ENCODE results near the gene CHAC2.
"Not testable (repeated sequence)": the region's sequence is repeated elsewhere in the genome, so short reads cannot be mapped to it uniquely, and the experiment has no call there.

CHAC2 gene

GRCh38 chr2:53777134-53777533, 9.5 kb downstream of the CHAC2 start:
- DNase-seq (ENCODE audit: low read depth in 3 of 3, low spot score in 1 of 3): no peak

- no peak for DNase-seq (ENCODE audit: low read depth in 3 of 3, low spot score in 1 of 3)
Measured at GRCh38 chr2:53778536-53779162, 11.0 kb downstream of the CHAC2 start.

- DNase-seq (ENCODE audit: low read depth in 3 of 3, low spot score in 1 of 3): no peak
Measured at GRCh38 chr2:53780056-53780455, 12.5 kb downstream of the CHAC2 start.

- DNase-seq (ENCODE audit: low read depth in 3 of 3, low spot score in 1 of 3): no peak
Measured at GRCh38 chr2:53782676-53783075, 15.1 kb downstream of the CHAC2 start.

DNA sequence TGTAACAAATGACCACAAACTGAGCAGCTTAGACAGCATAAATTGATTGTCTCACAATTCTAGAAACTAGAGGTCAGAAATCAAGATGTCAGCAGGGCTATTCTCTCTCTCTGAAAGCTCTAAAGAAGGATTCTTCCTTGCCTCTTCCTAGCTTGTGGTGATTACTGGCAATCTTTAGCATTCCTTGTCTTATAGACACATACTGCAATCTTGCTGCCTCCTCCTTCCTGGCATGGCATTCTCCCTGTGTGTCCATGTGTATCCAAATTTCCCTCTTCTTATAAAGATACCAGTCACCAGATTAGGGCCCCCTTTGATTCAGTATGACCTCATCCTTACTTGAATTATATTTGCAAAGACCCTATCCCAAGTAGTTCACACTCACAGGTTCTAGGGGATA, 16.8 kb downstream of the CHAC2 start:
- no peak for DNase-seq (ENCODE audit: low read depth in 3 of 3, low spot score in 1 of 3)

- DNase-seq (ENCODE audit: low read depth in 3 of 3, low spot score in 1 of 3): no peak
Measured at GRCh38 chr2:53785366-53785765, 17.8 kb downstream of the CHAC2 start.

GRCh38 chr2:53786352-53786704, 18.7 kb downstream of the CHAC2 start:
- DNase-seq (ENCODE audit: low read depth in 3 of 3, low spot score in 1 of 3): peak in 1 of 3 donors; percentile 4

GRCh38 chr2:53786705-53787613, 19.4 kb downstream of the CHAC2 start, which contains the start of the genes ASB3 and ERLEC1:
TSS of gene ASB3 (minus strand) at chr2:53786953. CDS start at chr2:53765572, 21,381 bp downstream.
TSS of gene ERLEC1 (plus strand) at chr2:53787044. CDS start at chr2:53787211, 167 bp downstream.
- DNase-seq (ENCODE audit: low read depth in 3 of 3, low spot score in 1 of 3): peak; percentile 51 to 67 (median 66)

DNA sequence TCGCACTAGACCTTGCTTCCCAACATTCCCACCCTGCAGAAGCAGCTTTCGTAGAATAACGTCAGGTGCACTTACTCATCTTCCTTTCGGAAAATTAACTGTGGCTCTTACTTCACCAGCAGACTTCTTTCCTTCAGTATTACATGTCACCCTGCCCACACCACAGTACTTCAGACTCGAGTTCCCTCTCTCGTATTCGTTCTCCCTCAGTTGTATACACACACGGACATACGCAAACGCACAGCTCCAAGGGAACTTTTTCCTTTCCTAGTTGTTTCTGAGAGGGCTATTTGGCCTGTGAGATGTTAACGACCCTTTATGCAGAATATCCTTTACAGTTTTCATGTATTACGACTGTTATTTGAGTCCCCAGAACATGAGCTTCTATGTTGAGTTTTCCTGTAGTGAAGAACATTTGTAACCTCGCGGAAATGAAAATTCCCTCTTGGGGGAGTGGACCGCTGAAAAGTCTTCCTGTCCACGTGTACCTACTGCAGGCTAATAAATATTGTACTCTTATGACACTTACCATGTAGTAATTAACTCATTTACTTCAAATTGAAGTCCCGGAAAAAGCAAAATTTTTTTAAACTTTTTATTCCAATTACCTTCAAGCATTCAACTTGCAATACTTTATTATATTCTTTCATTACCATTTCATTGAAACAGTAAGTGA, 20.1 kb downstream of the CHAC2 start:
- no peak for DNase-seq (ENCODE audit: low read depth in 3 of 3, low spot score in 1 of 3)

- DNase-seq (ENCODE audit: low read depth in 3 of 3, low spot score in 1 of 3): no peak
Measured at GRCh38 chr2:53793261-53793660, 25.7 kb downstream of the CHAC2 start.

DNA sequence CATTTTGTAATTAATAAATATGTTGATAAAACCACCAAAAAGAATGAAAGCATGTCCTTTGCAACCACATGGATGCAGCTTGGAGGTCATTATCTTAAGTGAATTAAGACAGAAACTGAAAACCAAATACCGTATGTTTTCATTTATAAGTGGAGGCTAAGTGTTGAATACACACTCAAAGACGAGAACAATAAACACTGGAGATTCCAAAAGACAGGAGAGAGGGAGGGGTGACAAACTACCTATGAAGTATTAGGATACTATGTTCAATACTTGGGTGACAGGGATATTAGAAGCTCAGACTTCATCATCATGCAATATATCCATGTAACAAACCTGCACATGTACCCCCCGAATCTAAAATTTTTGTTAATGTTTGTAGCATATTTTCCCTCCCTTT, 26.2 kb downstream of the CHAC2 start:
- no peak for DNase-seq (ENCODE audit: low read depth in 3 of 3, low spot score in 1 of 3)

- DNase-seq (ENCODE audit: low read depth in 3 of 3, low spot score in 1 of 3): no peak
Measured at GRCh38 chr2:53801547-53801946, 33.9 kb downstream of the CHAC2 start.

GRCh38 chr2:53802617-53803151, 35.1 kb downstream of the CHAC2 start:
- DNase-seq (ENCODE audit: low read depth in 3 of 3, low spot score in 1 of 3): no peak

- no peak for DNase-seq (ENCODE audit: low read depth in 3 of 3, low spot score in 1 of 3)
Measured at GRCh38 chr2:53811601-53812000, 44.0 kb downstream of the CHAC2 start.

DNA sequence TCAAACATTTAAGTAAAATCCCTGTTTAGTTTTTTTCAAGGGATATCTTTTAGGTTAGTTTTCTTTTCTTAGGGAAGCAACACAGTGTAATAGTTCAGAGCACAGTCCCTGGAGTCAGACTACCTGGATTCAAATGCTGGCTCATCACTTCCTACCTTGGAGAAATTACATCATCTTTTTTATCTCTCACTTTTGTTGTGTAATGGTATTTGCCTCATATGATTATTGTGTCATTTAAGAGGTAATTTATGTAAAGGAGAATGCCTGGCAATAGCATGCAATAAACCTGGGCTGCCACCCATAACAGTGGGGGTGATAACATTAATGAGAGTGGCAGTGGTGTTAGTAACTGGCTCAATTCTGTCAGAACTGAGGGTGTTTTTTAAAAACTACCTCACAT, 45.5 kb downstream of the CHAC2 start:
- DNase-seq (ENCODE audit: low read depth in 3 of 3, low spot score in 1 of 3): no peak

GRCh38 chr2:53818854-53819435, 51.3 kb downstream of the CHAC2 start:
- DNase-seq (ENCODE audit: low read depth in 3 of 3, low spot score in 1 of 3): no peak

DNA sequence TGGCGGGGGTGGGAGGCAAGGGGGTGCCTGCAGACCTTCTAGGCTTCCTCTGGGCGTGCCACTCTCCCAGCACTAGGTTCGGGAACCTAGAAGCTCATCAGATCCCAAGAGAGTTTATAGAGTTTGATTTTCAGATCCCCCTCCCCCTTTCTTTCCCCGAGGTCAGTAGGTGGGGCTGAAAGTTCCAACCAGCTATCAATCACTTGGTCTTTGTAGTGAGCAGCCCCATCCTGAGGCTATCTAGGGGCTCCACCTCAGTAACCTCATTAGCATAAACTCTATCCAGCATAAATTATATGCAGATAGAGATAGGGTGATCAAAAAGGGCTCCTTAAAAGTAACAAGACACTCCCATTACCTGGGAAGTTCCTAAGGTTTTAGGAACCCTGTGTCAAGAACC, 52.0 kb downstream of the CHAC2 start:
- no peak for DNase-seq (ENCODE audit: low read depth in 3 of 3, low spot score in 1 of 3)

DNA sequence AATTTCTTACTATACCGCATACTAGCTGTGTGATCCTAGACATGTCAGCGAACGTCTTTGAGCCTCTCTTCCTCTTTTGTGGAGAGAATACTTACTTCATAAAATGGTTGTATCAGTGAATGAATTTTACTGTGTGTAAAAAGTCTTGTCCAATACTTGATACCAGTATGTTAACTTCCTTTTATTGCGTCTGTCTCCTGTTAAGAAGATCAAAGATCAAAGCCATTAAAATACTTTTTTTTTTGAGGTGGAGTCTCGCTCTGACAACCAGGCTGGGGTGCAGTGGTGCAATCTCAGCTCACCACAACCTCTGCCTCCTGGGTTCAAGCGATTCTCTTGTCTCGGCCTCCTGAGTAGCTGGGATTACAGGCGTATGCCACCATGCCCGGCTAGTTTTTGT, 52.4 kb downstream of the CHAC2 start:
- no peak for DNase-seq (ENCODE audit: low read depth in 3 of 3, low spot score in 1 of 3)

DNA sequence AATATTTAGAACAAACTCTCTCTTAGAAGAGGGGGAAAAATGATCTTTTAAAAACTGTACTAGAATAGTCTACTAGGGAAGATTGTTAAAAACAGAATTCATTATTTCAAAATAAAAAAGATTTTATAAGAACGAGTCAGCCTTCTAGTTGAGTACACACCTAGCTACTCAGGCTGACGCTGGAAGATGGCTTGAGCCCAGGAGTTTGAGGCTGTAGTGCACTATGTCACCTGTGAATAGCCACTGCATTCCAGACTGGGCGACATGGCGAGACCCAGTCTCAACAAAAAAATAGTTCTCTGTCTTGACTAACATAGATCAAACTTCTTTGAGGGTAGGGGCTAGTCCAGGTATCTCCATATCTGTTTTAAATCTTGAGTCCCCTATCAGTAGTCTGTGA, 53.1 kb downstream of the CHAC2 start:
- DNase-seq (ENCODE audit: low read depth in 3 of 3, low spot score in 1 of 3): no peak

DNA sequence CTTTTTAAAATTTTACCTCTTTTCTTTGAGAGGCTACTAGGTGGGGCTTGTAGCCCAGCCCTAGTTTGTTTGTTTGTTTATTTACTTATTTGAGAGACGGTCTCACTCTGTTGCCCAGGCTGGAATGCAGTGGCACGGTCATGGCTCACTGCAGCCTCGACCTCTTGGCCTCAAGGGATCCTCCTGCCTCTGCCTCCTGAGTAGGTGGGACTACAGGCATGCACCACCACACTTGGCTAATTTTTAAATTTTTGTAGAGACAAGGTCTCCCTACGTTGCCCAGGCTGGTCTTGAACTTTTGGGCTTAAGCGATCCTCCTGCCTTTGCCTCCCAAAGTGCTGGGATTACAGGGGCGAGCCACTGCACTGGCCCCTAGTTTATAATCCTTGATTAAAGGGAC, 54.2 kb downstream of the CHAC2 start:
- no peak for DNase-seq (ENCODE audit: low read depth in 3 of 3, low spot score in 1 of 3)

GRCh38 chr2:53823639-53824038, 56.0 kb downstream of the CHAC2 start:
- not testable (repeated sequence) for DNase-seq (ENCODE audit: low read depth in 3 of 3, low spot score in 1 of 3)

All from stimulated activated CD4-positive, alpha-beta T cell treated with anti-CD3 and anti-CD28 coated beads, TNF-alpha, amount 100 ng/mL, for 1 hour (primary cell).